Neural progenitor cell (in vitro differentiated cells): ENCODE data around the gene LIN7C. TPM values are rescaled to one million over a fixed set of nuclear protein-coding genes. Genes with fewer than 3 reads are reported as not detected.

Source experiments
- DNase-seq: peaks from one replicate; pipeline ENCODE4 v3.0.0-alpha.2; 2016; ENCODE audit warnings: low spot score
- H2AFZ ChIP-seq: fragments of 200-600 bp; sonication (generic); replicated peaks from 2 replicates; pipeline ENCODE4 v1.6.1; 2016; ENCODE audit warnings: antibody characterized with exemption
- H3F3A ChIP-seq: fragments of 200-600 bp; sonication (generic); 2 replicates; pipeline ENCODE4 v1.6.1; 2016; ENCODE audit warnings: antibody characterized with exemption, low read depth
- H3K27ac ChIP-seq: fragments of 200-600 bp; sonication (generic); 2 replicates; pipeline ENCODE4 v1.5.1; 2016; ENCODE audit warnings: mild to moderate bottlenecking
- H3K27me3 ChIP-seq: fragments of 200-600 bp; sonication (generic); 2 replicates; pipeline ENCODE4 v1.6.1; 2016; ENCODE audit warnings: mild to moderate bottlenecking, moderate library complexity
- H3K36me3 ChIP-seq: fragments of 200-600 bp; sonication (generic); 2 replicates; pipeline ENCODE4 v1.5.1; 2016
- H3K4me1 ChIP-seq: fragments of 200-600 bp; sonication (generic); 2 replicates; pipeline ENCODE4 v1.6.1; 2016; ENCODE audit warnings: mixed run types
- H3K4me2 ChIP-seq: fragments of 200-600 bp; sonication (generic); 2 replicates; pipeline ENCODE4 v1.6.1; 2016
- H3K4me3 ChIP-seq: fragments of 200-600 bp; sonication (generic); 2 replicates; pipeline ENCODE4 v1.5.1; 2016
- H3K79me2 ChIP-seq: fragments of 200-600 bp; sonication (generic); 2 replicates; pipeline ENCODE4 v1.6.1; 2016; ENCODE audit warnings: low read depth
- H3K9ac ChIP-seq: fragments of 200-600 bp; sonication (generic); 2 replicates; pipeline ENCODE4 v1.6.1; 2016
- H3K9me3 ChIP-seq: fragments of 200-600 bp; sonication (generic); 2 replicates; pipeline ENCODE4 v1.5.1; 2016; ENCODE audit warnings: low read depth
- H4K20me1 ChIP-seq: fragments of 200-600 bp; sonication (generic); 2 replicates; pipeline ENCODE4 v1.6.1; 2016; ENCODE audit warnings: low read depth
- H3K27ac Mint-ChIP-seq: 3 replicates; pipeline ENCODE4 v1.8.0; 2021; ENCODE audit warnings: mixed read lengths
- H3K27me3 Mint-ChIP-seq: 2 replicates; pipeline ENCODE4 v1.8.0; 2022; ENCODE audit warnings: low read depth, mild to moderate bottlenecking, inconsistent platforms, moderate library complexity, mixed read lengths; ENCODE audit not compliant: insufficient read depth
- H3K36me3 Mint-ChIP-seq: 3 replicates; pipeline ENCODE4 v1.8.0; 2021; ENCODE audit warnings: mixed read lengths
- H3K4me1 Mint-ChIP-seq: 3 replicates; pipeline ENCODE4 v1.8.0; 2021; ENCODE audit warnings: mixed read lengths
- H3K4me3 Mint-ChIP-seq: 3 replicates; pipeline ENCODE4 v1.8.0; 2021; ENCODE audit warnings: mild to moderate bottlenecking, moderate library complexity, mixed read lengths
- H3K9me3 Mint-ChIP-seq: 3 replicates; pipeline ENCODE4 v1.8.0; 2020; ENCODE audit warnings: mixed read lengths
- CTCF ChIP-seq: fragments of 200-600 bp; sonication (generic); IDR thresholded peaks from 2 replicates; pipeline ENCODE4 v1.5.1; 2017; ENCODE audit warnings: antibody characterized with exemption, mild to moderate bottlenecking
- EZH2 ChIP-seq: fragments of 200-600 bp; sonication (generic); IDR thresholded peaks from 2 replicates; pipeline ENCODE4 v1.6.1; 2017; ENCODE audit warnings: antibody characterized with exemption, mild to moderate bottlenecking, moderate library complexity
- EZH2phosphoT487 ChIP-seq: fragments of 200-600 bp; sonication (generic); IDR thresholded peaks from 2 replicates; pipeline ENCODE4 v1.6.1; 2017; ENCODE audit warnings: antibody characterized with exemption
- total RNA-seq: library from RNA; depleted of rRNA; stranded (reverse); fragments of >200 nt; gene quantifications from 2 replicates; pipeline ENCODE4 v1.2.3, GENCODE V29; 2015; ENCODE audit warnings: low replicate concordance

LIN7C gene
- total RNA-seq, 1 donor from 2014 or later: 82.1 TPM

GRCh38 chr11:27485930-27486773, 20.4 kb downstream of the LIN7C start:
- Histone ChIP-seq H3K79me2 (no peaks in the 10 kb centered on the region), H4K20me1 (no peaks in the 10 kb centered on the region), H3K27ac (no peak overlapping the region), H3K9me3 (no peaks in the 10 kb centered on the region), H3K27me3 (no peaks in the 10 kb centered on the region), H3K4me3 (no peak overlapping the region), H3F3A (peaks cover 28% of the 10 kb centered on the region), H3K4me2 (no peak overlapping the region), H3K9ac (no peak overlapping the region), H3K4me1 (peaks cover 10% of the 10 kb centered on the region), H3K36me3 (no peaks in the 10 kb centered on the region), H2AFZ (no peak overlapping the region)
- H3K36me3 Mint-ChIP-seq: peaks cover 10% of the 10 kb centered on the region
- DNase-seq: peak; percentile 56
- peaks cover 6% of the 10 kb centered on the region for H3K27me3 Mint-ChIP-seq
- peaks cover 2% of the 10 kb centered on the region for H3K4me1 Mint-ChIP-seq
- no peak overlapping the region for H3K4me3 Mint-ChIP-seq
- TF ChIP-seq CTCF: peak; percentile 99
- no peak for TF ChIP-seq EZH2phosphoT487
- no peak for TF ChIP-seq EZH2
- H3K9me3 Mint-ChIP-seq: peaks cover 3% of the 10 kb centered on the region
- H3K27ac Mint-ChIP-seq: peak overlapping the region; percentile 14

GRCh38 chr11:27482793-27483192, 23.8 kb downstream of the LIN7C start:
- Histone ChIP-seq H2AFZ (no peak overlapping the region), H3K4me2 (peak overlapping the region; percentile 1), H3K9me3 (no peaks in the 10 kb centered on the region), H3K79me2 (no peaks in the 10 kb centered on the region), H3K4me1 (peaks cover 10% of the 10 kb centered on the region), H3F3A (peaks cover 26% of the 10 kb centered on the region), H3K9ac (no peak overlapping the region), H3K36me3 (no peaks in the 10 kb centered on the region), H4K20me1 (no peaks in the 10 kb centered on the region), H3K27me3 (no peaks in the 10 kb centered on the region), H3K27ac (peak overlapping the region; percentile 18), H3K4me3 (no peak overlapping the region)
- H3K4me1 Mint-ChIP-seq: peaks cover 2% of the 10 kb centered on the region
- H3K4me3 Mint-ChIP-seq: no peak overlapping the region
- no peak for DNase-seq
- peak overlapping the region; percentile 39 for H3K27ac Mint-ChIP-seq
- H3K27me3 Mint-ChIP-seq: peaks cover 6% of the 10 kb centered on the region
- TF ChIP-seq EZH2phosphoT487: no peak
- TF ChIP-seq EZH2: no peak
- H3K36me3 Mint-ChIP-seq: no peaks in the 10 kb centered on the region
- no peaks in the 10 kb centered on the region for H3K9me3 Mint-ChIP-seq

- Histone ChIP-seq H3K4me2 (no peak overlapping the region), H3K4me1 (peaks cover 10% of the 10 kb centered on the region), H3K4me3 (no peak overlapping the region), H3K9ac (no peak overlapping the region), H4K20me1 (no peaks in the 10 kb centered on the region), H3F3A (peaks cover 21% of the 10 kb centered on the region), H3K27me3 (no peaks in the 10 kb centered on the region), H2AFZ (no peak overlapping the region), H3K79me2 (no peaks in the 10 kb centered on the region), H3K36me3 (no peaks in the 10 kb centered on the region), H3K27ac (no peak overlapping the region), H3K9me3 (no peaks in the 10 kb centered on the region)
- H3K4me3 Mint-ChIP-seq: no peak overlapping the region
- peaks cover 5% of the 10 kb centered on the region for H3K27me3 Mint-ChIP-seq
- H3K9me3 Mint-ChIP-seq: peaks cover under 1% of the 10 kb centered on the region
- H3K27ac Mint-ChIP-seq: no peak overlapping the region
- TF ChIP-seq CTCF (no peak), EZH2 (no peak), EZH2phosphoT487 (no peak)
- peaks cover 2% of the 10 kb centered on the region for H3K4me1 Mint-ChIP-seq
- DNase-seq: no peak
- H3K36me3 Mint-ChIP-seq: no peaks in the 10 kb centered on the region
Observed at GRCh38 chr11:27481992-27482391, 24.6 kb downstream of the LIN7C start.

- no peak for DNase-seq
- no peak overlapping the region for H3K27ac ChIP-seq
- peaks cover 1% of the 10 kb centered on the region for H3K36me3 Mint-ChIP-seq
- no peak overlapping the region for H3K4me3 Mint-ChIP-seq
- peaks cover 7% of the 10 kb centered on the region for H3K27me3 Mint-ChIP-seq
- no peaks in the 10 kb centered on the region for H3K36me3 ChIP-seq
- H2AFZ ChIP-seq: no peak overlapping the region
- H3K9ac ChIP-seq: no peak overlapping the region
- TF ChIP-seq EZH2 (no peak), EZH2phosphoT487 (no peak), CTCF (no peak)
- H4K20me1 ChIP-seq: no peaks in the 10 kb centered on the region
- H3K4me3 ChIP-seq: no peak overlapping the region
- no peak overlapping the region for H3K27ac Mint-ChIP-seq
- H3K27me3 ChIP-seq: no peaks in the 10 kb centered on the region
- H3K4me2 ChIP-seq: no peak overlapping the region
- H3F3A ChIP-seq: peaks cover 14% of the 10 kb centered on the region
- H3K9me3 Mint-ChIP-seq: peaks cover 2% of the 10 kb centered on the region
- H3K9me3 ChIP-seq: no peaks in the 10 kb centered on the region
- H3K4me1 ChIP-seq: peaks cover 11% of the 10 kb centered on the region
- H3K4me1 Mint-ChIP-seq: peaks cover 8% of the 10 kb centered on the region
- H3K79me2 ChIP-seq: peaks cover 14% of the 10 kb centered on the region
Observed at GRCh38 chr11:27477831-27478230, 28.7 kb downstream of the LIN7C start.
